Measurements from ENCODE around the gene GTSF1L.

GRCh38 chr20:43717616-43717995 is 9.2 kb downstream of the GTSF1L start:
- TF ChIP-seq POLR2AphosphoS5 (IDR thresholded peaks at IDR 0.05): no peak
- TF ChIP-seq, protein P1, sequence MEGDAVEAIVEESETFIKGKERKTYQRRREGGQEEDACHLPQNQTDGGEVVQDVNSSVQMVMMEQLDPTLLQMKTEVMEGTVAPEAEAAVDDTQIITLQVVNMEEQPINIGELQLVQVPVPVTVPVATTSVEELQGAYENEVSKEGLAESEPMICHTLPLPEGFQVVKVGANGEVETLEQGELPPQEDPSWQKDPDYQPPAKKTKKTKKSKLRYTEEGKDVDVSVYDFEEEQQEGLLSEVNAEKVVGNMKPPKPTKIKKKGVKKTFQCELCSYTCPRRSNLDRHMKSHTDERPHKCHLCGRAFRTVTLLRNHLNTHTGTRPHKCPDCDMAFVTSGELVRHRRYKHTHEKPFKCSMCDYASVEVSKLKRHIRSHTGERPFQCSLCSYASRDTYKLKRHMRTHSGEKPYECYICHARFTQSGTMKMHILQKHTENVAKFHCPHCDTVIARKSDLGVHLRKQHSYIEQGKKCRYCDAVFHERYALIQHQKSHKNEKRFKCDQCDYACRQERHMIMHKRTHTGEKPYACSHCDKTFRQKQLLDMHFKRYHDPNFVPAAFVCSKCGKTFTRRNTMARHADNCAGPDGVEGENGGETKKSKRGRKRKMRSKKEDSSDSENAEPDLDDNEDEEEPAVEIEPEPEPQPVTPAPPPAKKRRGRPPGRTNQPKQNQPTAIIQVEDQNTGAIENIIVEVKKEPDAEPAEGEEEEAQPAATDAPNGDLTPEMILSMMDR (IDR thresholded peaks at IDR 0.05): no peak
